HG03565 (cell line): Measurements from ENCODE around the gene KCNRG.
A peak's percentile ranks its signal among the peaks of the same experiment; 100 is the strongest.
"Not testable (repeated sequence)": the region's sequence is repeated elsewhere in the genome, so short reads cannot be mapped to it uniquely, and the experiment has no call there.

Experiments
- ATAC-seq: cut with Tn5 transposase; IDR thresholded peaks from one replicate; pipeline ENCODE4 v1.9.1; 2021; ENCODE audit warnings: mild to moderate bottlenecking, moderate library complexity; ENCODE audit not compliant: unreplicated experiment

The KCNRG gene

DNA sequence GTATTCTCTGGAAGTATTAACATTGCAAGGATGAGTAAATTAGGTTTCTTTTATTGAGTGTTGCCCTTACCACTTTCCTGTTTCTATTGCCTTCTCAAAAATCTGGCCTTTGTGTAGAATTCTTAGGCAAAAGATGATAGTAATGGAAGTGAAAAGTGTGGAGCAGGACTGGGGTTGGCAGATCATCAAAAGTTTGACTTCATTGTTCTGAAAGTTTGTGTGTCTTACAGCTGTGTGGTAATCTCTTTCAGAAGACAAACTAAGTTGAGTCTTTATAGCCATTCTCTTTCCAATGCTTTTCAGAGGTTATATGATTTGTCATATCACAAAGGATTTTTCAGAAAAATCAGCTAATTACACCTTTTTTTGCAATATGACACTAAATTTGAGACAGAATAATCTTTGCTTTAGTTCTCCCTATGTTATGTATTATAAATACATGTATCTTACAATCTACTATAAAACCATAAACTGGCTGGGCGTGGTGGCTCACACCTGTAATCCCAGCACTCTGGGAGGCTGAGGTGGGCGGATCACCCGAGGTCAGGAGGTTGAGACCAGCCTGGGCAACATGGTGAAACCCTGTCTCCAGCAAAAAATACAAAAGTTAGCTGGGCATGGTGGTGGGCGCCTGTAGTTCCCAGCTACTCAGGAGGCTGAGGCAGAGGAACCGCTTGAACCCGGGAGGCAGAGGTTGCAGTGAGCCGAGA lies 8.7 kb upstream of the KCNRG start:
- ATAC-seq: no peak

DNA sequence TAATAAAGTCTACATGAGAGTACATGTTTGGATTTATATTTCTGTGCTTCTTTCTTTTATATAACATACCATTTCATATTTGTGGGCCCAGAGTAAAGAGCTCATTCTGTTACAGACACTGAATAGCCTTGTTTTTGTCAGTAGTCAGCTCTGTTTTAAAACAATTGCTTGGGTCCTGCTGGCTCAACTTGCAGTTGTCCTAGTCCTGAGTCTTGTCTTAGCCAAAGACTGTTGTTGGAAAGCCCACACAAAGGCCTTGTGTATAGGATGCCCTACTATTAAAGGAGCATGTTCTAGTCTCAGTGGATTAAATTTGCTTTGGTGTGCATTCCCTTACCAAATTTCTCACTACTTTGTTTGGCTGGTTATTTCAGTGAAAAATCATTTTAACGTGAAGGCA lies 3.8 kb upstream of the KCNRG start:
- ATAC-seq: no peak

- ATAC-seq: no peak
Measured at GRCh38 chr13:50012396-50013169, 2.7 kb upstream of the KCNRG start.

DNA sequence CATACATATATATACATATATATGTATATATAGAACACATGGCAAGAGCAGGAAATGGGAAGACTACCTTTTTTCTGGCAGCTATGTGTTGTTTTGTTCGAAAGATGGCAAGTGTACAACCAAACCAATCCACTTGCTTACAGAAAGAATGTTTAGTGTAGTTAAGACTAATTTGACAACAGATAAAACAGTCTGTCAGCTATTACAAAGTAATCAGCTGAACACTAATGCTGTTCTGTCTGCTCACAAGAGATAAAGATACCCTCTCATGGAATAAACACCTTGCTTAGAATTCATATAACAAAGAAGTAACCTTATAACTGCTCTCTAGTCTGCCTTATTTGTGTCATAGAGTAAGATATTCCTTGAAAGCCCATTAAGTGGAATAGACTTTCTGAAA lies 858 bp upstream of the KCNRG start:
- ATAC-seq: no peak

- no peak for ATAC-seq
Measured at GRCh38 chr13:50015750-50016149, 506 bp downstream of the KCNRG start.

GRCh38 chr13:50016444-50016843 lies 1.2 kb downstream of the KCNRG start:
- no peak for ATAC-seq

- ATAC-seq: no peak
Measured at GRCh38 chr13:50017819-50018218, 2.6 kb downstream of the KCNRG start.

- no peak for ATAC-seq
Measured at GRCh38 chr13:50025436-50025835, 10.2 kb downstream of the KCNRG start.

DNA sequence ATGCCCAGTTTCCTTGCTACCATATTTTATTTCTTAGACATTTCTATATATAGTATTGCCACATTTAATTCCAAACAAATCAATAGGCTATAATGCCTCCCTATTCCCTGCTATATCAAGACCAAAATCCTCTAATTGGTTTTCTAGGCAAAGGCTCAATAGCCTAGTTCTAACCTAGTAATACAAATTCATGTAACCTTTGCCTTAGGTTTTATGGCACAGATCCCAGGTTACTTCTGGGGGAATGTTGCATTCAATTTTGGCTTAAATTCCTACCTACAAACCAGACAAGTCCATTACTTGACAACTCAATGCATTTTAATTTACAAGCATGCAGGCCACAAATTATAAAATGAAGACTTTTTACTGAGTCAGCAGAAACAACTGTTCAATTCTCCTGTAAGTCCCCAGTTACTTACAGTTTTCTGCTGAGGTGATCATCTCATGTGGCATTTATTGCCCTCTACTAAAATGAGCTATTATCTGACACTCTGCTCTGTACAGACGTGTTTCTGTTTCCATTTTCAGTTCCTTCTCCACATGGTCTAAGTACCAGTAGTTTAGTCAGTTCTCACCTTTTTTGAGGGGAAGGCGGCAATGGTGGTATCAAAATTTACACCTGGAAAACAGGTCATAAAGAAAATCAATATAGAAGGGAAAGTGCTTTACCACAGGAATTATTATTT lies 11.7 kb downstream of the KCNRG start:
- ATAC-seq: peak; percentile 98

GRCh38 chr13:50030315-50030714 lies 15.1 kb downstream of the KCNRG start:
- no peak for ATAC-seq

DNA sequence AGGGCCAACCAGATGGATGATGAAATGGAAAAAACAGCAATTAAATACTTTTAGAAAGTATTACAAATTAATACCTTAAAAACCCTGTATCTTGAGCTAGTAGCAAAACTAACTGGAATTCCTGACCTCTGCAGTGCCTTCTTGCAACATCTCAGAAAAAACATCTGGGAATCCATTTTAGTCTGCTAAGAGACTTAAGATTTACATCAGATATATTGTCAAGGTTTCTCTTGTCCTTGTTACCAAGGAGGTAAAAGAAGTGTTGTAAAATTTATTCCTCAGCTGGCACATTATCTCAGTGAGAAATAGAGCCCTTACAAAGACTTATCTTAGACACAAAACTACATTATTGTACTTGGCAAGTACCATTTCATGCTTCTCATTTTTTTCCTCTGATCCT lies 18.5 kb downstream of the KCNRG start:
- ATAC-seq: no peak

- ATAC-seq: no peak
Measured at GRCh38 chr13:50037788-50038187, 22.5 kb downstream of the KCNRG start.

GRCh38 chr13:50038266-50038665 lies 23.0 kb downstream of the KCNRG start:
- no peak for ATAC-seq

- no peak for ATAC-seq
Measured at GRCh38 chr13:50052478-50052877, 37.2 kb downstream of the KCNRG start.

DNA sequence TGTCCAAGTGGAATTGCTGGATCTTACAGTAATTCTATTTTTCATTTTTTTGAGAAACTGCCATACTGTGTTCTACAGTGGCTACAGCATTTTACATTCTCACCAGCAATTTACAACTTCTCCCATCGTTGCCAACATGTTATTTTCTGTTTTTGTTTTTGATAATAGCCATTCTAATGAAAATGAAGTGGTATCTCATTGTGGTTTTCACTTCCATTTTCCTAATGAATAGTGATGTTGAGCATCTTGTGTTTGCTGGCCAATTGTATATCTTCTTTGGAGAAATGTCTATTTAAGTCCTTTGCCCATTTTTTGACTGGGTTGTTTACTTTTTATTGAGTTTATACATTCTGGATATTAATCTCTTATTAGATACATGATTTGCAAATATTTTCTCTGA lies 38.6 kb downstream of the KCNRG start:
- no peak for ATAC-seq

GRCh38 chr13:50055454-50055853 lies 40.2 kb downstream of the KCNRG start:
- no peak for ATAC-seq

GRCh38 chr13:50060718-50061117 lies 45.5 kb downstream of the KCNRG start:
- ATAC-seq: no peak

GRCh38 chr13:50062336-50062735 lies 47.1 kb downstream of the KCNRG start:
- ATAC-seq: not testable (repeated sequence)

DNA sequence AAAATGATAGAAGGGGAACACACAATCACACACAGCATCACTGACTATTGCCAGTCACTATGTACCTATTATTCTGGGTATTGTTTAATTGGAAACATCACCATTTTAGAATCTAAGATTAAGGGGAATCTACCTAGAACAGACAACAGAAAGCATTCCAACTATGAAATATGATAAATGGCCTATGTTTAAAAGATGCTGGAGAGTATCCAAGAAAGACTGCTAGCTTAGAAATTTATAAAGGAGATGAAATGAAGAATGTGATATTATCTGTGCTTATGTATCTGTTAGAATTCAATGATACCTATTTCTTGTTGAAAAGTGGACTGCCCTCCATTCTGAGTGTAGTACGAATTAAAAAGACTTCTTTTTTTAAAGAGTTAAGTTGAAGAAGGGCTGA lies 50.5 kb downstream of the KCNRG start:
- ATAC-seq: no peak

- ATAC-seq: no peak
Measured at GRCh38 chr13:50068508-50068907, 53.3 kb downstream of the KCNRG start.

- ATAC-seq: no peak
Measured at GRCh38 chr13:50069261-50069660, 54.0 kb downstream of the KCNRG start.

DNA sequence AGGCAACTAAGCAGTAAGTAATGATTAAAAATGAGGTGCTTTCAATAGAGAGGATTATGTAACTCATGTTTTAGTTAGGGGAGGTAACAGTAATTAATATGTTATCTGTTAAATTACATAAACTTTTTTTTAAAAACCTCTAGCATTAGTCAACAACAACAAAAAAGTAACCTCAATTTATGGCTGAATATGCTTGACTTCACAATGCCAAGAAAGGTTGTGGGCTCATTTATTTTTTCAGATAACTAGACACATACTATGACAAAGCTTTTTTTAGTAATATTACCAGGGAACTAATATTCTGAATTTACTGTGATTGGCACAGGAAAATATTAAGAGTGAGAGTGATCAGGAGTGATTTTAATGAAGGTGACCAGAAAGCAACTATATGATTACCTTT lies 54.9 kb downstream of the KCNRG start:
- ATAC-seq: no peak
